Stimulated activated CD8-positive, alpha-beta memory T cell treated with anti-CD3 and anti-CD28 coated beads, Interleukin-12 subunit alpha, Interleukin-12 subunit beta, amount 100 ng/mL, for 24 hours (primary cell): Measurements from ENCODE around the gene POGLUT3.

Experiments used
- DNase-seq: peaks from one replicate; pipeline ENCODE4 v3.0.0-alpha.2; 2020; ENCODE audit errors: extremely low read depth

Gene POGLUT3

GRCh38 chr11:108498046-108498815 is at the start of gene POGLUT3:
Gene POGLUT3 (minus strand): TSS chr11:108498384. CDS start chr11:108498366, 18 bp downstream.
- DNase-seq = peak; percentile 8

GRCh38 chr11:108545909-108546501 is 47.8 kb upstream of the POGLUT3 start:
- no peak for DNase-seq

GRCh38 chr11:108543316-108543964 is 45.3 kb upstream of the POGLUT3 start:
- DNase-seq = no peak

GRCh38 chr11:108541531-108541930 is 43.3 kb upstream of the POGLUT3 start:
- DNase-seq = no peak

GRCh38 chr11:108538502-108538901 is 40.3 kb upstream of the POGLUT3 start:
- DNase-seq = no peak

GRCh38 chr11:108538022-108538424 is 39.8 kb upstream of the POGLUT3 start:
- DNase-seq = no peak

- DNase-seq = no peak
Observed at GRCh38 chr11:108536783-108537182, 38.6 kb upstream of the POGLUT3 start.

- no peak for DNase-seq
Observed at GRCh38 chr11:108535384-108535955, 37.3 kb upstream of the POGLUT3 start.

- DNase-seq = no peak
Observed at GRCh38 chr11:108534274-108534882, 36.2 kb upstream of the POGLUT3 start.

- no peak for DNase-seq
Observed at GRCh38 chr11:108530426-108530825, 32.2 kb upstream of the POGLUT3 start.

- DNase-seq = no peak
Observed at GRCh38 chr11:108527382-108527781, 29.2 kb upstream of the POGLUT3 start.

GRCh38 chr11:108525161-108525560 is 27.0 kb upstream of the POGLUT3 start:
- no peak for DNase-seq

- DNase-seq = no peak
Observed at GRCh38 chr11:108524422-108524821, 26.2 kb upstream of the POGLUT3 start.

GRCh38 chr11:108522318-108522717 is 24.1 kb upstream of the POGLUT3 start:
- DNase-seq = no peak

- DNase-seq = no peak
Observed at GRCh38 chr11:108518581-108518980, 20.4 kb upstream of the POGLUT3 start.

GRCh38 chr11:108516125-108516524 is 17.9 kb upstream of the POGLUT3 start:
- DNase-seq = no peak

- no peak for DNase-seq
Observed at GRCh38 chr11:108512708-108513107, 14.5 kb upstream of the POGLUT3 start.

- no peak for DNase-seq
Observed at GRCh38 chr11:108511851-108512474, 13.8 kb upstream of the POGLUT3 start.

- DNase-seq = no peak
Observed at GRCh38 chr11:108508653-108509593, 10.7 kb upstream of the POGLUT3 start.

GRCh38 chr11:108501396-108501795 is 3.2 kb upstream of the POGLUT3 start:
- no peak for DNase-seq

- no peak for DNase-seq
Observed at GRCh38 chr11:108500721-108501120, 2.5 kb upstream of the POGLUT3 start.
